DND-41 (cell line): ENCODE data around the gene SOX9.
"Not testable (repeated sequence)": the region's sequence is repeated elsewhere in the genome, so short reads cannot be mapped to it uniquely, and the experiment has no call there.

ENCODE experiments used
- ATAC-seq: fragments of 200-7000 bp; cut with Tn5 transposase; 3 replicates; pipeline ENCODE4 v1.9.1; 2021; ENCODE audit warnings: low read depth; ENCODE audit not compliant: insufficient read depth
- DNase-seq: peaks from one replicate; pipeline ENCODE4 v3.0.0-alpha.2; 2020
- H2AFZ ChIP-seq: 2 replicates; pipeline ENCODE4 v1.6.0; 2012; ENCODE audit warnings: low read depth, low read length
- H3K27ac ChIP-seq: 2 replicates; pipeline ENCODE4 v1.5.1; 2012; ENCODE audit warnings: low read length, inconsistent platforms
- H3K27me3 ChIP-seq: fragments of 200-600 bp; sonication (generic); 2 replicates; pipeline ENCODE4 v1.6.0; 2012; ENCODE audit warnings: low read length, mild to moderate bottlenecking, inconsistent platforms; ENCODE audit not compliant: insufficient read depth, poor library complexity
- H3K36me3 ChIP-seq: 2 replicates; pipeline ENCODE4 v1.5.1; 2012; ENCODE audit warnings: low read length, inconsistent platforms; ENCODE audit not compliant: insufficient read depth
- H3K4me1 ChIP-seq: 2 replicates; pipeline ENCODE4 v1.5.1; 2012; ENCODE audit warnings: mild to moderate bottlenecking, low read length; ENCODE audit not compliant: insufficient read depth
- H3K4me2 ChIP-seq: 2 replicates; pipeline ENCODE4 v1.6.0; 2012; ENCODE audit warnings: mild to moderate bottlenecking, moderate library complexity, low read length, inconsistent platforms; ENCODE audit not compliant: insufficient read depth
- H3K4me3 ChIP-seq, 2 experiments: fragments of 200-600 bp in 1 of 2; shearing (Covaris generic) in 1 of 2; 2 replicates each; pipeline ENCODE4 v1.5.1; 2012 to 2016; ENCODE audit warnings: inconsistent platforms in 2 of 2, low read length in 2 of 2, mild to moderate bottlenecking in 2 of 2, low read depth in 1 of 2, moderate library complexity in 1 of 2
- H3K79me2 ChIP-seq: 2 replicates; pipeline ENCODE4 v1.6.0; 2012; ENCODE audit warnings: low read length, inconsistent platforms; ENCODE audit not compliant: insufficient read depth
- H3K9ac ChIP-seq: 2 replicates; pipeline ENCODE4 v1.6.0; 2012; ENCODE audit warnings: low read depth, mild to moderate bottlenecking, inconsistent platforms, low read length, moderate library complexity
- H3K9me3 ChIP-seq: 2 replicates; pipeline ENCODE4 v1.5.1; 2012; ENCODE audit warnings: low read length, moderate library complexity, mild to moderate bottlenecking, inconsistent platforms; ENCODE audit not compliant: insufficient read depth, severe bottlenecking
- H4K20me1 ChIP-seq: 2 replicates; pipeline ENCODE4 v1.6.0; 2012; ENCODE audit warnings: low read length; ENCODE audit not compliant: insufficient read depth
- EZH2 ChIP-seq: IDR thresholded peaks from 3 replicates; pipeline ENCODE4 v1.6.1; 2012; ENCODE audit warnings: borderline replicate concordance, low read depth, mild to moderate bottlenecking, moderate library complexity, low read length, inconsistent platforms; ENCODE audit not compliant: severe bottlenecking
- TF ChIP-seq, protein P1 (sequence below): IDR thresholded peaks from 2 replicates; pipeline ENCODE4 v1.5.1; 2012; ENCODE audit warnings: borderline replicate concordance, low read length, moderate library complexity, mild to moderate bottlenecking; ENCODE audit not compliant: poor library complexity, severe bottlenecking; ENCODE audit errors: extremely low read depth

The SOX9 gene

DNA sequence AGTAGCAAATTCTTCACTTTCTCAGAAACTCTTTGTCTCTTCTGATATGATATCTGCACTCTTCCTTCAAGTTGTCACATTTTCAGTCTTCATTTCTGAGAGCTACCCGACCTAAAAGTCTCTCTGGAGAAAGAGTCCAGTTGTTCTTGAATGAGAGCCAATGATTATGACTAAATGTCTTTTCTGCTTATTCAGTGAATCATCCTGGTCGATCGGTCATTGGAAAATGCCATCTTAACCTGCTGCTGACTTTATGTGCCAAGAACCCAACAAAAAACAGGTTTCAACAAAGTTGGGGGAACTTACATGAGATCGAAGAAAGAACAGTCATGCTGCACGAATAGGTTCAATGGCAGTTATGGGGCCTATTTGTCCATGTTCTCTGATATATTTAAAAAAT lies 15.9 kb downstream of the SOX9 start:
- H3K4me1 ChIP-seq, result no peaks in the 10 kb centered on the region
- H3K79me2 ChIP-seq, result no peaks in the 10 kb centered on the region
- H4K20me1 ChIP-seq, result no peaks in the 10 kb centered on the region
- no peak overlapping the region for H3K4me2 ChIP-seq
- no peak overlapping the region for H3K9ac ChIP-seq
- no peaks in the 10 kb centered on the region for H3K36me3 ChIP-seq
- H3K4me3 ChIP-seq, result no peak overlapping the region
- no peaks in the 10 kb centered on the region for H3K27me3 ChIP-seq
- H3K27ac ChIP-seq, result no peak overlapping the region
- H3K9me3 ChIP-seq, result no peaks in the 10 kb centered on the region
- H2AFZ ChIP-seq, result no peak overlapping the region
- no peak for ATAC-seq
- no peak for DNase-seq
- no peak for TF ChIP-seq EZH2
- TF ChIP-seq, protein P1, sequence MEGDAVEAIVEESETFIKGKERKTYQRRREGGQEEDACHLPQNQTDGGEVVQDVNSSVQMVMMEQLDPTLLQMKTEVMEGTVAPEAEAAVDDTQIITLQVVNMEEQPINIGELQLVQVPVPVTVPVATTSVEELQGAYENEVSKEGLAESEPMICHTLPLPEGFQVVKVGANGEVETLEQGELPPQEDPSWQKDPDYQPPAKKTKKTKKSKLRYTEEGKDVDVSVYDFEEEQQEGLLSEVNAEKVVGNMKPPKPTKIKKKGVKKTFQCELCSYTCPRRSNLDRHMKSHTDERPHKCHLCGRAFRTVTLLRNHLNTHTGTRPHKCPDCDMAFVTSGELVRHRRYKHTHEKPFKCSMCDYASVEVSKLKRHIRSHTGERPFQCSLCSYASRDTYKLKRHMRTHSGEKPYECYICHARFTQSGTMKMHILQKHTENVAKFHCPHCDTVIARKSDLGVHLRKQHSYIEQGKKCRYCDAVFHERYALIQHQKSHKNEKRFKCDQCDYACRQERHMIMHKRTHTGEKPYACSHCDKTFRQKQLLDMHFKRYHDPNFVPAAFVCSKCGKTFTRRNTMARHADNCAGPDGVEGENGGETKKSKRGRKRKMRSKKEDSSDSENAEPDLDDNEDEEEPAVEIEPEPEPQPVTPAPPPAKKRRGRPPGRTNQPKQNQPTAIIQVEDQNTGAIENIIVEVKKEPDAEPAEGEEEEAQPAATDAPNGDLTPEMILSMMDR, result no peak

DNA sequence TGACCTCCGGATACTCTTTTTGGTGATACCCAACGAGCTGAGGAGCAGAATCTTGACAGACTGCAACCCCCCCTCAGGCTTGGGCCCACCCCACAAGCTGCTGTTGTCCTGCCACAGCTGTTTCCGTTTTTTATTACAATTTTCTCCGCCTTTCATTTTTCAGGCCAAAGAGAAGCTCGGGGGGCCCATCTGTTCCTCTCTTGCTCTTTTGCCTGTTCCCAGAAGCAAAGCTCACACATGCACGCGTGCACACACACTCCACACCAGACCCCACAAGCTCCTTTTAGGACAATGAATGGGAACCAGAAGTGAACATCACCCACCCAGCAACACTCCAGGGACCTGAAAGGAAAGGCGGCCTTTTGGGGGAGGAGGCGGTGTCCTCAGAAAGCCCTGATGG lies 16.3 kb downstream of the SOX9 start:
- no peaks in the 10 kb centered on the region for H3K9me3 ChIP-seq
- DNase-seq, result no peak
- no peak for TF ChIP-seq EZH2
- TF ChIP-seq, protein P1, result no peak
- no peak overlapping the region for H3K9ac ChIP-seq
- H3K4me3 ChIP-seq, result no peak overlapping the region
- no peaks in the 10 kb centered on the region for H3K27me3 ChIP-seq
- no peak overlapping the region for H2AFZ ChIP-seq
- no peak overlapping the region for H3K27ac ChIP-seq
- no peaks in the 10 kb centered on the region for H3K79me2 ChIP-seq
- ATAC-seq, result no peak
- H3K4me1 ChIP-seq, result no peaks in the 10 kb centered on the region
- H3K4me2 ChIP-seq, result no peak overlapping the region
- H3K36me3 ChIP-seq, result no peaks in the 10 kb centered on the region
- no peaks in the 10 kb centered on the region for H4K20me1 ChIP-seq

DNA sequence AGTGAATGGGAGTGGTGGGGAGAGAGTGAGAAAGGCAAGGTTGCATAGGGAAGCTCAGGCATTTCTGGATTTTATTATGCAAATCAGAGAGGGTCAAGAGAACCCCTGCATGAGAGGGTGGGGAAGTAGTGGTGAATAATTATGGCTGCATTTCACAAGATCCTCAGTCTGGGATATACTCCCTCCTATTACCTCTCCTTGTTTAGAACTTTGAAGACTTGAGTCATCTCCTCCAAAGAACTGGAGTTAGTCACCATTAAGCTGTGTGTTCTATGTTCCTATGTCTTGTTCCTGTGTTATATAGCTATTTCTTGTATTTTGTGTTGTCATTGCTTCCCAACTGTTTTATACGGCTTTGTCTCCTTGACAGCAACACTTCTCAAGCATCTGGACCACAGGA lies 18.4 kb downstream of the SOX9 start:
- no peak for ATAC-seq
- Histone ChIP-seq H3K79me2 (no peaks in the 10 kb centered on the region), H2AFZ (no peak overlapping the region), H3K27me3 (no peaks in the 10 kb centered on the region), H4K20me1 (no peaks in the 10 kb centered on the region), H3K4me2 (no peak overlapping the region), H3K4me1 (no peaks in the 10 kb centered on the region), H3K36me3 (no peaks in the 10 kb centered on the region), H3K4me3 (no peak overlapping the region), H3K27ac (no peak overlapping the region), H3K9ac (no peak overlapping the region), H3K9me3 (no peaks in the 10 kb centered on the region)
- no peak for TF ChIP-seq EZH2
- TF ChIP-seq, protein P1, result no peak
- DNase-seq, result no peak

DNA sequence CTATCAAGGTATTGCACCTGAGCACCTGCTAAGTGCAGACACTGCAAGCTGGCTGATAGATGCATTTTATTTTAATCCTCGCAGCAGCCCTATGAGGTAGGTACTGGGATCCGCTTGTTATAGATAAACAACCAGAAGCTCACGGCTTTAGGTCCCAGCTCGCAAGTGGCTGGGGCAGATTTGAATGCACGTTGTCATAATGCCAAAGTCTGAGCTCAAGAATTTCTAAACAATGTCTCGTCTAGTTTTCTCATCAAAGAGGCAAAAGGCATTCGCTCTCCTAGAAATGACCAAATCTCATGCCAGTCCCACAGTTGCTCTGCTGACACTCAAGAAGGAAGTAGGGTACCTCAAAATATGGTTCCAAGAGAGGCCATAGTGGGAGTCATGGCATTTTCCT lies 20.5 kb downstream of the SOX9 start:
- TF ChIP-seq EZH2, result no peak
- TF ChIP-seq, protein P1, result no peak
- Histone ChIP-seq H3K27me3 (no peaks in the 10 kb centered on the region), H3K9me3 (no peaks in the 10 kb centered on the region), H3K36me3 (no peaks in the 10 kb centered on the region), H2AFZ (no peak overlapping the region), H3K4me3 (no peak overlapping the region), H3K79me2 (no peaks in the 10 kb centered on the region), H3K27ac (no peak overlapping the region), H3K4me1 (no peaks in the 10 kb centered on the region), H3K4me2 (no peak overlapping the region), H3K9ac (no peak overlapping the region), H4K20me1 (no peaks in the 10 kb centered on the region)
- DNase-seq (no peak), ATAC-seq (no peak)

DNA sequence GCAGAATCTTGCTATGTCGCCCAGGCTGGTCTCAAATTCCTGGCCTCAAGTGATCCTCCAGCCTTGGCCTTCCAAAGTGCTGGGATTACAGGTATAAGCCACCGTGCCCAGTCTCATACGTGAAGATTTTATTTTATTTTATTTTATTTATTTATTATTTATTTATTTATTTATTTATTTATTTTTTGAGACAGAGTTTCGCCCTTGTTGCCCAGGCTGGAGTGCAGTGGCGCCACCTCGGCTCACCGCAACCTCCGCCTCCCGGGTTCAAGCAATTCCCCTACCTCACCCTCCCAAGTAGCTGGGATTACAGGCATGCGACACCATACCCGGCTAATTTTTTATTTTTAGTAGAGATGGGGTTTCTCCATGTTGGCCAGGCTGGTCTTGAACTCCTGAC lies 21.3 kb downstream of the SOX9 start:
- H3K4me2 ChIP-seq, H3K36me3 ChIP-seq, H4K20me1 ChIP-seq, DNase-seq, H2AFZ ChIP-seq, H3K4me1 ChIP-seq, H3K4me3 ChIP-seq, H3K27ac ChIP-seq, H3K27me3 ChIP-seq, ATAC-seq, H3K9me3 ChIP-seq, H3K9ac ChIP-seq, H3K79me2 ChIP-seq: not testable (repeated sequence)
